ENCODE measurements around the gene LMAN2L.

GRCh38 chr2:96664366-96664925 is 75.4 kb downstream of the LMAN2L start:
- TF ChIP-seq POLR2A (IDR thresholded peaks at IDR 0.05; ENCODE audit: low read depth, low read length), result no peak
- no peak for TF ChIP-seq POLR2AphosphoS5 (IDR thresholded peaks at IDR 0.05; ENCODE audit: low read depth, low read length)

Measured in GM12892 (cell line).